Ovary (tissue), 9 donors: ENCODE data around the gene TNFRSF14. TPM values are rescaled to one million over a fixed set of nuclear protein-coding genes. Genes with fewer than 3 reads are reported as not detected.

Experiments
- DNase-seq, 5 donors: peaks; one replicate each; pipeline ENCODE4 v3.0.0-alpha.2; 2019 to 2020
- H3K27ac ChIP-seq, 2 donors: fragments of 200-600 bp; one replicate each; pipeline versions ENCODE4 v1.5.1 to v1.8.0; 2019 to 2022
- H3K27me3 ChIP-seq: fragments of 200-600 bp; one replicate; pipeline ENCODE4 v1.8.0; 2022
- H3K36me3 ChIP-seq: fragments of 200-600 bp; sonication (generic); one replicate; pipeline ENCODE4 v1.5.1; 2019
- H3K4me1 ChIP-seq: one replicate; pipeline ENCODE4 v1.8.1; 2013; ENCODE audit warnings: mild to moderate bottlenecking, moderate library complexity; ENCODE audit not compliant: insufficient read depth
- H3K4me3 ChIP-seq: fragments of 200-600 bp; sonication (generic); one replicate; pipeline ENCODE4 v1.5.1; 2017
- H3K9me3 ChIP-seq, 2 donors: fragments of 200-600 bp in 1 of 2; sonication (generic) in 1 of 2; one replicate each; pipeline versions ENCODE4 v1.5.1 to v1.8.1; 2013 to 2019; ENCODE audit warnings: mild to moderate bottlenecking in 1 of 2, moderate library complexity in 1 of 2
- EP300 ChIP-seq: sonication (generic); formaldehyde crosslinking; IDR thresholded peaks from one replicate; pipeline ENCODE4 v1.6.1; 2017; ENCODE audit warnings: antibody characterized with exemption
- POLR2A ChIP-seq: fragments of 450-650 bp; IDR thresholded peaks from one replicate; pipeline ENCODE4 v1.6.1; 2017; ENCODE audit warnings: antibody characterized with exemption, mild to moderate bottlenecking, moderate library complexity
- WGBS, 3 donors: extraction: QIAGEN DNeasy Blood & Tissue Kit in 1 of 3; methylation state at CpG; one replicate each; pipeline versions ENCODE4 v1.1.5 to v1.1.7; 2013 to 2017; 5-methylcytosine and 5-hydroxymethylcytosine counted together
- intact Hi-C, 4 donors: fragments of 100-400 bp; cut with DNase I; formaldehyde crosslinking; loops; one replicate each; pipeline versions ENCODE4 v1.11.0 to v1.15.1; 2022 to 2023
- polyA plus RNA-seq, 2 donors: library from polyadenylated mRNA; stranded (reverse); fragments of 200-250 nt in 1 of 2; fragments of 350-450 nt in 1 of 2; fragmentation: Illumina TruSeq in 1 of 2; extraction: RNeasy Lipid Tissue Mini Kit (QIAGEN cat#74804) in 1 of 2; gene quantifications; one replicate each; pipeline ENCODE4 v1.2.3, GENCODE V29; 2013 to 2014
- total RNA-seq, 7 donors: library from RNA; depleted of rRNA in 2 of 7; stranded (reverse); fragments of >200 nt in 2 of 7; fragmentation: NEBNext Ultra II Directional in 3 of 7; extraction: Animal tissue kit (Norgen Biotek cat#: 25700) in 3 of 7; gene quantifications; one replicate each; pipeline versions ENCODE4 v1.1.0 to v1.2.4, GENCODE V29; 2016 to 2023
- TF ChIP-seq, protein P1 (sequence below), 3 donors: fragments of 450-650 bp in 2 of 3; fragments of 200-600 bp in 1 of 3; IDR thresholded peaks; one replicate each; pipeline versions ENCODE4 v1.5.1 to v1.8.0; 2016 to 2022; ENCODE audit warnings: antibody characterized with exemption in 3 of 3, mild to moderate bottlenecking in 1 of 3
- donor health status: DM: no; HTN: no; CAD: no; lungs with moderate emphysema.
- donor health status: DM: no; HTN: no; CAD: no.
- donor health status: Bipolar disorder and iron deficiency.
- donor health status: DM: yes; HTN: yes; CAD: no.
- donor health status: DM: no; HTN: no; CAD: no.
- donor health status: DM: yes; HTN: yes; CAD: no.

The TNFRSF14 gene
- total and polyA plus RNA-seq, 9 donors: 4.3 to 78.5 (median 57.6) TPM

DNA sequence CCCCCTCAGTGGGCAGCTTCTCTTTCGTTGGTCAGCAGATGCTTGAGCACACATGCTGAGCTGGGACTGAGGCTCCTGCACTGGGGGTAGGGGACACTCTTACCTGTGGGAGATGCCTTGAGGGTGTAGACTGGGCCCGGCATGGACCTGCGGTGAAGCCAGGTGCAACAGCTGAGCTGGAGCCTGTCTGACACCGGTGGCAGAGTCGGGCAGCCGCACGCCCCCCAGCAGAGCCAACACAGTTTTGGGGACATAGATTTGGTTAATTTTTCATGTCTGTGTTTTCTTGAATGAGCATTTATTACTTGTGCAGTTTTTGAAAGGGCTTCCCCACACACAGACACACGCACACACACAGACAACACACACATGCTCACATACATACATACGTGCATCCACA is 20.2 kb upstream of the TNFRSF14 start:
- 72 to 76% (median 75%) methylated on average over 9 of the region's 9 CpGs for WGBS, 3 donors
- H3K4me1 ChIP-seq: no peaks in the 10 kb centered on the region
- TF ChIP-seq POLR2A (no peak), EP300 (no peak)
- TF ChIP-seq, protein P1, sequence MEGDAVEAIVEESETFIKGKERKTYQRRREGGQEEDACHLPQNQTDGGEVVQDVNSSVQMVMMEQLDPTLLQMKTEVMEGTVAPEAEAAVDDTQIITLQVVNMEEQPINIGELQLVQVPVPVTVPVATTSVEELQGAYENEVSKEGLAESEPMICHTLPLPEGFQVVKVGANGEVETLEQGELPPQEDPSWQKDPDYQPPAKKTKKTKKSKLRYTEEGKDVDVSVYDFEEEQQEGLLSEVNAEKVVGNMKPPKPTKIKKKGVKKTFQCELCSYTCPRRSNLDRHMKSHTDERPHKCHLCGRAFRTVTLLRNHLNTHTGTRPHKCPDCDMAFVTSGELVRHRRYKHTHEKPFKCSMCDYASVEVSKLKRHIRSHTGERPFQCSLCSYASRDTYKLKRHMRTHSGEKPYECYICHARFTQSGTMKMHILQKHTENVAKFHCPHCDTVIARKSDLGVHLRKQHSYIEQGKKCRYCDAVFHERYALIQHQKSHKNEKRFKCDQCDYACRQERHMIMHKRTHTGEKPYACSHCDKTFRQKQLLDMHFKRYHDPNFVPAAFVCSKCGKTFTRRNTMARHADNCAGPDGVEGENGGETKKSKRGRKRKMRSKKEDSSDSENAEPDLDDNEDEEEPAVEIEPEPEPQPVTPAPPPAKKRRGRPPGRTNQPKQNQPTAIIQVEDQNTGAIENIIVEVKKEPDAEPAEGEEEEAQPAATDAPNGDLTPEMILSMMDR (IDR thresholded peaks at IDR 0.05): no peak
- H3K4me3 ChIP-seq: no peak overlapping the region
- no peak overlapping the region for H3K27ac ChIP-seq
- H3K36me3 ChIP-seq: no peaks in the 10 kb centered on the region
- H3K27me3 ChIP-seq: peaks cover 15% of the 10 kb centered on the region
- no peaks in the 10 kb centered on the region for H3K9me3 ChIP-seq
- intact Hi-C loops: no loop called here
- DNase-seq: no peak

DNA sequence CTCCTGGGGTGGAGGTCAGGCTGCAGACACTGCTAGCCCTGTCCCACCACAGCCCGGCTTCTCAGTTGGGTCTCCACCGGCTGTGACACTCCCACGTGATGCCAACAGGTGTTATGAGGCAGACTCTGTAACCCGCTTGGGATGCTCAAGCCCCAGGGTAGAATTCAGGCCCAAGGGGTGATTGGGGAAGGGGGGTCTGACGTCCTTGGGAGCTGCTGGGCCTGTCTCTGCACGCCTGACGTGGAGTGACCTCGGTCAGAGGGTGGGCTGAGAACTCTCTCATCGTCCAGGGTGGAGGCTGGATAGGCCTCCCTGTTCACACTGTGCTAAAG is 18.4 kb upstream of the TNFRSF14 start:
- TF ChIP-seq POLR2A: no peak
- TF ChIP-seq, protein P1 (IDR thresholded peaks at IDR 0.05): no peak
- TF ChIP-seq EP300: no peak
- H3K9me3 ChIP-seq: no peaks in the 10 kb centered on the region
- no peaks in the 10 kb centered on the region for H3K36me3 ChIP-seq
- H3K27ac ChIP-seq: no peak overlapping the region
- intact Hi-C loops: no loop called here
- H3K27me3 ChIP-seq: peaks cover 3% of the 10 kb centered on the region
- 43 to 60% (median 60%) methylated on average over 9 of the region's 9 CpGs for WGBS, 3 donors
- no peak overlapping the region for H3K4me3 ChIP-seq
- H3K4me1 ChIP-seq: no peaks in the 10 kb centered on the region
- no peak for DNase-seq

DNA sequence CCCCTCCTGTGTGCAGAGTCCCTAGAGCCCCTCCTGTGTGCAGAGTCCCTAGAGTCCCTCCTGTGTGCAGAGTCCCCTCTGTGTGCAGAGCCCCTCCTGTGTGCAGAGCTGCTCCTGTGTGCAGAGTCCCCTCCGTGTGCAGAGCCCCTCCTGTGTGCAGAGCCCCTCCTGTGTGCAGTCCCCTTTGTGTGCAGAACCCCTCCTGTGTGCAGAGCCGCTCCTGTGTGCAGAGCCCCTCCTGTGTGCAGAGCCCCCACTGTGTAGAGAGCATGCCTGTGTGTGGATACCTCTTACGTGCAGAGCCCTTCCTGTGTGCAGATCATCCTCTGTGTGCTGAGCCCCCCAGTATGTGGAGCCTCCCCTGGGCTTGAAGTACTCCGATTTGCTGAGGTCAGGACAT is 17.8 kb upstream of the TNFRSF14 start:
- Histone ChIP-seq H3K9me3 (no peaks in the 10 kb centered on the region), H3K27me3 (no peaks in the 10 kb centered on the region), H3K4me1 (no peaks in the 10 kb centered on the region), H3K36me3 (no peaks in the 10 kb centered on the region), H3K4me3 (no peak overlapping the region), H3K27ac (no peak overlapping the region)
- intact Hi-C loops: no loop called here
- 71 to 78% (median 75%) methylated on average over 4 of the region's 4 CpGs for WGBS, 3 donors
- no peak for DNase-seq
- no peak for TF ChIP-seq POLR2A
- TF ChIP-seq EP300: no peak
- TF ChIP-seq, protein P1 (IDR thresholded peaks at IDR 0.05): no peak

DNA sequence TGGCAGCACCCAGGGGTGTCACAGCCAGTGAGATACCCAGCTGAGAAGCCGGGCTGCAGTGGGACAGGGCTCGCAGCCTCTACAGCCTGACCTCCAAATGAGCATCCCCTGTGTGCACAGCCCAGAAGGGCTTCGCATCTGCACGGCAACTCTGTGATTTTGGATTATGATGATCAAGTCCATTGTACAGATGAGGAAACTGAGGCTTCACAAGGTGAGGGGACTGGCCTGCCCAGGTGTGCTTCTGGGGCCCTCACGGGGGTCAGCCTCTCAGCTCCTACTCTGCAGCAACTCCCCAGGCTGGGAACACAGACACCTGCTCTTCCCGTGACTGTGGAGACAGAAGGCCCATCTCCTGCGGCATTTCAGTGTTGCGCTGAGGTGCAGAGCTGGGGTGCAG is 17.3 kb upstream of the TNFRSF14 start:
- intact Hi-C loops: no loop called here
- H3K27ac ChIP-seq: no peak overlapping the region

More for the DNA sequence above, 17.3 kb upstream of the TNFRSF14 start:
- DNase-seq: no peak
- 83 to 92% (median 86%) methylated on average over 8 of the region's 8 CpGs for WGBS, 3 donors
- H3K36me3 ChIP-seq: no peaks in the 10 kb centered on the region
- TF ChIP-seq POLR2A (no peak), EP300 (no peak)
- TF ChIP-seq, protein P1 (IDR thresholded peaks at IDR 0.05): no peak
- no peaks in the 10 kb centered on the region for H3K9me3 ChIP-seq
- H3K4me1 ChIP-seq: no peaks in the 10 kb centered on the region
- no peak overlapping the region for H3K4me3 ChIP-seq
- H3K27me3 ChIP-seq: no peaks in the 10 kb centered on the region
